ENCODE data around the gene ERBB2. TPM values are rescaled to one million over a fixed set of nuclear protein-coding genes. Genes with fewer than 3 reads are reported as not detected.
A peak's percentile ranks its signal among the peaks of the same experiment; 100 is the strongest.

The ERBB2 gene
- total and polyA plus RNA-seq, 2 of the 13 experiments (the other 11 are each of a cell fraction or from before 2014, with no cell fraction given), result 57.7 to 64.1 TPM

GRCh38 chr17:39750131-39751015 lies 50.5 kb downstream of the ERBB2 start (continued):
- TF ChIP-seq NFE2L1 (CRISPR knock-in tag; IDR thresholded peaks at IDR 0.05; ENCODE audit: borderline replicate concordance), result no peak
- TF ChIP-seq PLSCR1 (CRISPR knock-in tag; IDR thresholded peaks at IDR 0.05; ENCODE audit: borderline replicate concordance), result no peak
- TF ChIP-seq CREBL2 (CRISPR knock-in tag; IDR thresholded peaks at IDR 0.05; ENCODE audit: borderline replicate concordance), result no peak
- no peak for TF ChIP-seq ZBTB49 (CRISPR knock-in tag; IDR thresholded peaks at IDR 0.05; ENCODE audit: borderline replicate concordance)
- TF ChIP-seq HOXD1 (CRISPR knock-in tag; IDR thresholded peaks at IDR 0.05), result no peak
- peak; percentile 65 for TF ChIP-seq ZNF280B (CRISPR knock-in tag; IDR thresholded peaks at IDR 0.05; ENCODE audit: borderline replicate concordance)
- no peak for TF ChIP-seq RELA (CRISPR knock-in tag; IDR thresholded peaks at IDR 0.05)
- no peak for TF ChIP-seq TEF (CRISPR knock-in tag; IDR thresholded peaks at IDR 0.05)
- peak; percentile 85 for TF ChIP-seq MED1 (CRISPR knock-in tag; IDR thresholded peaks at IDR 0.05)
- TF ChIP-seq ZNF318 (CRISPR knock-in tag; IDR thresholded peaks at IDR 0.05), result no peak
- TF ChIP-seq SNAPC2 (CRISPR knock-in tag; IDR thresholded peaks at IDR 0.05), result no peak
- TF ChIP-seq KLF6 (CRISPR knock-in tag; IDR thresholded peaks at IDR 0.05), result no peak
- no peak for TF ChIP-seq ZFP36L1 (CRISPR knock-in tag; IDR thresholded peaks at IDR 0.05)
- TF ChIP-seq HDAC6 (IDR thresholded peaks at IDR 0.05; ENCODE audit: low read depth, low read length), result no peak
